H9 (cell line): ENCODE results near the gene RHBDD3. TPM values are rescaled to one million over a fixed set of nuclear protein-coding genes. Genes with fewer than 3 reads are reported as not detected.

ENCODE experiments used
- DNase-seq: peaks from one replicate; pipeline ENCODE4 v3.0.0-alpha.2; 2017
- H2AFZ ChIP-seq: one replicate; pipeline ENCODE4 v1.6.1; 2013; ENCODE audit warnings: mild to moderate bottlenecking, low read length, control low read depth, moderate library complexity
- H2AK5ac ChIP-seq: 2 replicates; pipeline ENCODE4 v1.6.1; 2013; ENCODE audit warnings: low read length, control low read depth, mixed read lengths; ENCODE audit not compliant: insufficient read length
- H2BK120ac ChIP-seq: one replicate; pipeline ENCODE4 v1.6.1; 2013; ENCODE audit warnings: low read depth, mild to moderate bottlenecking, low read length, control low read depth, inconsistent platforms; ENCODE audit not compliant: poor library complexity, severe bottlenecking
- H2BK12ac ChIP-seq: 2 replicates; pipeline ENCODE4 v1.6.1; 2013; ENCODE audit warnings: low read length, control low read depth, mixed read lengths, low read depth; ENCODE audit not compliant: insufficient read length
- H2BK15ac ChIP-seq: 2 replicates; pipeline ENCODE4 v1.6.1; 2013; ENCODE audit warnings: low read depth, low read length, control low read depth
- H2BK20ac ChIP-seq: one replicate; pipeline ENCODE4 v1.6.1; 2013; ENCODE audit warnings: low read depth, mild to moderate bottlenecking, low read length, control low read depth, inconsistent platforms; ENCODE audit not compliant: poor library complexity, severe bottlenecking
- H2BK5ac ChIP-seq: 2 replicates; pipeline ENCODE4 v1.6.1; 2013; ENCODE audit warnings: low read length, control low read depth, mixed read lengths; ENCODE audit not compliant: insufficient read length
- H3K14ac ChIP-seq: 2 replicates; pipeline ENCODE4 v1.6.1; 2013; ENCODE audit warnings: low read length, control low read depth; ENCODE audit not compliant: insufficient read depth
- H3K18ac ChIP-seq: 2 replicates; pipeline ENCODE4 v1.6.1; 2013; ENCODE audit warnings: low read depth, mild to moderate bottlenecking, mixed read lengths, low read length, control low read depth; ENCODE audit not compliant: insufficient read length
- H3K23ac ChIP-seq: 2 replicates; pipeline ENCODE4 v1.6.1; 2013; ENCODE audit warnings: low read length, control low read depth, mixed read lengths, low read depth; ENCODE audit not compliant: insufficient read length
- H3K23me2 ChIP-seq: 2 replicates; pipeline ENCODE4 v1.6.1; 2013; ENCODE audit warnings: low read depth, mild to moderate bottlenecking, mixed read lengths, low read length, control low read depth; ENCODE audit not compliant: insufficient read length, poor library complexity, severe bottlenecking
- H3K27ac ChIP-seq: 2 replicates; pipeline ENCODE4 v1.5.1; 2013; ENCODE audit warnings: low read length, control low read depth, mixed read lengths, low read depth; ENCODE audit not compliant: insufficient read length
- H3K27me3 ChIP-seq: 2 replicates; pipeline ENCODE4 v1.6.1; 2013; ENCODE audit warnings: low read length, control low read depth, inconsistent platforms; ENCODE audit not compliant: insufficient read depth
- H3K4ac ChIP-seq: 2 replicates; pipeline ENCODE4 v1.6.1; 2013; ENCODE audit warnings: low read depth, mild to moderate bottlenecking, control low read depth, inconsistent platforms, low read length, moderate library complexity
- H3K4me1 ChIP-seq: 2 replicates; pipeline ENCODE4 v1.6.1; 2013; ENCODE audit warnings: low read length, control low read depth, inconsistent platforms; ENCODE audit not compliant: insufficient read depth
- H3K4me2 ChIP-seq: 2 replicates; pipeline ENCODE4 v1.6.1; 2013; ENCODE audit warnings: low read length, control low read depth, mixed read lengths; ENCODE audit not compliant: insufficient read length, insufficient read depth
- H3K56ac ChIP-seq: 2 replicates; pipeline ENCODE4 v1.6.1; 2013; ENCODE audit warnings: low read depth, mild to moderate bottlenecking, mixed read lengths, low read length, control low read depth; ENCODE audit not compliant: insufficient read length
- H3K79me1 ChIP-seq: 2 replicates; pipeline ENCODE4 v1.6.1; 2013; ENCODE audit warnings: low read depth, mild to moderate bottlenecking, moderate library complexity, low read length, control low read depth, inconsistent platforms; ENCODE audit not compliant: insufficient read depth, poor library complexity, severe bottlenecking
- H3K79me2 ChIP-seq: 2 replicates; pipeline ENCODE4 v1.6.1; 2013; ENCODE audit warnings: low read length, control low read depth, inconsistent platforms; ENCODE audit not compliant: insufficient read depth
- H3K9ac ChIP-seq: 2 replicates; pipeline ENCODE4 v1.6.1; 2013; ENCODE audit warnings: low read length, control low read depth, mixed read lengths; ENCODE audit not compliant: insufficient read length; ENCODE audit errors: extremely low read depth
- H3K9me3 ChIP-seq: one replicate; pipeline ENCODE4 v1.6.1; 2013; ENCODE audit warnings: low read depth, low read length, inconsistent platforms; ENCODE audit not compliant: control insufficient read depth
- H3T11ph ChIP-seq: one replicate; pipeline ENCODE4 v1.6.1; 2013; ENCODE audit warnings: mild to moderate bottlenecking, low read length, control low read depth, inconsistent platforms
- H4K20me1 ChIP-seq: one replicate; pipeline ENCODE4 v1.6.1; 2013; ENCODE audit not compliant: control insufficient read depth, insufficient read length, insufficient read depth
- H4K5ac ChIP-seq: 2 replicates; pipeline ENCODE4 v1.6.1; 2013; ENCODE audit warnings: low read depth, mild to moderate bottlenecking, mixed read lengths, low read length, control low read depth; ENCODE audit not compliant: insufficient read length
- H4K8ac ChIP-seq: replicated peaks from 2 replicates; pipeline ENCODE4 v1.6.1; 2013; ENCODE audit warnings: low read length, control low read depth, mixed read lengths, low read depth; ENCODE audit not compliant: insufficient read length
- H4K91ac ChIP-seq: 2 replicates; pipeline ENCODE4 v1.6.1; 2013; ENCODE audit warnings: low read depth, mild to moderate bottlenecking, moderate library complexity, mixed read lengths, low read length, control low read depth; ENCODE audit not compliant: insufficient read length
- H3K27ac Mint-ChIP-seq, 3 experiments: 2 replicates in 2 of 3; 3 replicates in 1 of 3; pipeline ENCODE4 v1.8.0; 2020 to 2021; ENCODE audit warnings: mixed read lengths in 3 of 3, mild to moderate bottlenecking in 1 of 3, moderate library complexity in 1 of 3
- H3K27me3 Mint-ChIP-seq: 2 replicates; pipeline ENCODE4 v1.8.0; 2021; ENCODE audit warnings: low read depth, mild to moderate bottlenecking, moderate library complexity, mixed read lengths
- H3K36me3 Mint-ChIP-seq, 3 experiments: 2 replicates in 2 of 3; 3 replicates in 1 of 3; pipeline ENCODE4 v1.8.0; 2020 to 2021; ENCODE audit warnings: low read depth in 3 of 3, mixed read lengths in 3 of 3; ENCODE audit not compliant: insufficient read depth in 1 of 3
- H3K4me1 Mint-ChIP-seq, 2 experiments: 2 replicates each; pipeline ENCODE4 v1.8.0; 2020; ENCODE audit warnings: mixed read lengths in 2 of 2
- H3K4me3 Mint-ChIP-seq, 2 experiments: 2 replicates in 1 of 2; 3 replicates in 1 of 2; pipeline ENCODE4 v1.8.0; 2020 to 2021; ENCODE audit warnings: mild to moderate bottlenecking in 2 of 2, mixed read lengths in 2 of 2, moderate library complexity in 1 of 2
- H3K9me3 Mint-ChIP-seq, 2 experiments: 2 replicates in 1 of 2; 3 replicates in 1 of 2; pipeline ENCODE4 v1.8.0; 2020; ENCODE audit warnings: mild to moderate bottlenecking in 2 of 2, mixed read lengths in 2 of 2, moderate library complexity in 1 of 2
- CTCF ChIP-seq: fragments of 200-600 bp; sonication (generic); conservative IDR thresholded peaks from 3 replicates; pipeline ENCODE4 v1.8.0; 2021; ENCODE audit warnings: antibody characterized with exemption, mild to moderate bottlenecking
- WGBS: extraction: QIAGEN DNeasy Blood & Tissue Kit; methylation state at CpG from one replicate; pipeline ENCODE4 v1.1.7; 2013; ENCODE audit warnings: missing lambda C conversion rate, low lambda C conversion rate, mixed read lengths; ENCODE audit not compliant: insufficient read length; ENCODE audit errors: extremely low coverage; 5-methylcytosine and 5-hydroxymethylcytosine counted together
- total RNA-seq: library from RNA; stranded (reverse); gene quantifications from 2 replicates; pipeline ENCODE4 v1.2.1, GENCODE V29; 2021

RHBDD3 gene
- total RNA-seq, 1 experiment from 2014 or later, result 99.7 TPM

- Histone ChIP-seq H4K8ac (no peak overlapping the region), H2AFZ (no peak overlapping the region), H3K4me1 (no peaks in the 10 kb centered on the region), H3K23ac (no peak overlapping the region), H3K56ac (no peak overlapping the region), H3K23me2 (no peaks in the 10 kb centered on the region), H2BK20ac (no peak overlapping the region), H3K27me3 (no peaks in the 10 kb centered on the region), H3K4me2 (no peak overlapping the region), H3K14ac (no peak overlapping the region), H3K27ac (no peak overlapping the region), H3K4ac (no peak overlapping the region), H4K20me1 (no peaks in the 10 kb centered on the region), H3K9ac (no peak overlapping the region), H2BK5ac (no peak overlapping the region), H2BK120ac (no peak overlapping the region), H2AK5ac (no peak overlapping the region), H3K79me1 (no peaks in the 10 kb centered on the region), H2BK15ac (no peak overlapping the region), H3K79me2 (no peaks in the 10 kb centered on the region), H3K18ac (no peak overlapping the region), H4K5ac (no peak overlapping the region), H3T11ph (no peak overlapping the region), H3K9me3 (no peaks in the 10 kb centered on the region), H2BK12ac (no peak overlapping the region), H4K91ac (no peak overlapping the region)
- Mint-ChIP-seq H3K36me3 (peaks cover 3 to 12% (median 4%) of the 10 kb centered on the region in 3 experiments; a peak in 5 of 7 replicates), H3K4me1 (peaks cover 0 to 7% of the 10 kb centered on the region in 2 experiments; a peak in 2 of 4 replicates), H3K27ac (no peak overlapping the region), H3K9me3 (no peaks in the 10 kb centered on the region), H3K27me3 (0 out of 2 replicates have a peak, but pooled peaks cover 1% of the 10 kb centered on the region), H3K4me3 (no peak overlapping the region)
- TF ChIP-seq CTCF, result no peak
- WGBS, result no CpG with 5 or more reads among the region's 8 CpGs
- no peak for DNase-seq
These were observed 10.0 kb downstream of the RHBDD3 start for GRCh38 chr22:29257751-29258181.
